K562 (cell line): ENCODE measurements around the gene SPATA31A6. TPM values are rescaled to one million over a fixed set of nuclear protein-coding genes. Genes with fewer than 3 reads are reported as not detected.
"Not testable (repeated sequence)": the region's sequence is repeated elsewhere in the genome, so short reads cannot be mapped to it uniquely, and the experiment has no call there.

Experiments
- ATAC-seq: fragments of 200-7000 bp; cut with Tn5 transposase; 3 replicates; pipeline ENCODE4 v1.9.1; 2020; ENCODE audit warnings: moderate library complexity
- Bru-seq: library from RNA; stranded (reverse); fragments of 400-500 nt; gene quantifications from one replicate; lab custom pipeline; 2021; lab: Mats Ljungman, UMichigan
- BruChase-seq, 2 experiments: library from RNA; stranded (reverse); fragments of 400-500 nt; gene quantifications; one replicate each; lab custom pipeline; 2021; lab: Mats Ljungman, UMichigan
- BruUV-seq: library from RNA; stranded (reverse); fragments of 400-500 nt; replicated peaks from 2 replicates; lab custom pipeline; 2021; lab: Mats Ljungman, UMichigan
- CTCF ChIA-PET: fragments of 300-600 bp; formaldehyde crosslinking; extraction: SDS; loops from one replicate; lab custom pipeline; 2021; ENCODE audit warnings: low intra/inter-chr PET ratio; lab: Yijun Ruan, JAX
- POLR2A ChIA-PET: fragments of 300-600, 350-650 bp; sonication (Branson Sonifier 250); formaldehyde crosslinking; extraction: SDS; loops from one replicate; lab custom pipeline; 2021; ENCODE audit warnings: antibody characterized with exemption, inconsistent platforms; lab: Yijun Ruan, JAX
- DNase-seq, 4 experiments: peaks; one replicate each; pipeline versions ENCODE4 v3.0.0 to v3.0.0-alpha.2; 2011 to 2018; ENCODE audit warnings: low spot score in 3 of 4, mixed read lengths in 3 of 4; ENCODE audit errors: extremely low read depth in 1 of 4
- FAIRE-seq: peaks from 2 replicates; lab custom pipeline; 2011; peaks lifted over from hg19 to GRCh38; lab: Jason Lieb, UNC
- H2AFZ ChIP-seq: 2 replicates; pipeline ENCODE4 v1.6.0; 2011; ENCODE audit warnings: low read depth, low read length, control low read depth, inconsistent platforms
- H3K27ac ChIP-seq: fragments of 200-600 bp; 3 replicates; pipeline ENCODE4 v1.8.0; 2011; ENCODE audit warnings: low read depth, mild to moderate bottlenecking, control low read depth, inconsistent platforms, low read length, moderate library complexity, mixed read lengths; ENCODE audit errors: extremely low read depth
- H3K27me3 ChIP-seq, 2 experiments: fragments of 300-600 bp in 1 of 2; 2 replicates in 1 of 2; 3 replicates in 1 of 2; pipeline versions ENCODE4 v1.6.0 to v1.8.0; 2011; ENCODE audit warnings: inconsistent platforms in 2 of 2, low read length in 2 of 2, mild to moderate bottlenecking in 1 of 2, mixed read lengths in 1 of 2, moderate library complexity in 1 of 2; ENCODE audit not compliant: control insufficient read depth in 2 of 2, insufficient read depth in 2 of 2
- H3K36me3 ChIP-seq: fragments of 300-600 bp; 3 replicates; pipeline ENCODE4 v1.8.0; 2011; ENCODE audit warnings: mild to moderate bottlenecking, low read length, inconsistent platforms; ENCODE audit not compliant: control insufficient read depth, insufficient read depth
- H3K4me1 ChIP-seq, 2 experiments: fragments of 200-600 bp in 1 of 2; replicated peaks in 1 of 2; 2 replicates in 1 of 2; 3 replicates in 1 of 2; pipeline versions ENCODE4 v1.5.1 to v1.8.0; 2011; ENCODE audit warnings: inconsistent platforms in 2 of 2, low read length in 2 of 2, mild to moderate bottlenecking in 1 of 2, mixed read lengths in 1 of 2, moderate library complexity in 1 of 2; ENCODE audit not compliant: control insufficient read depth in 2 of 2, insufficient read depth in 2 of 2
- H3K4me2 ChIP-seq: 2 replicates; pipeline ENCODE4 v1.6.1; 2011; ENCODE audit warnings: low read length, control low read depth, inconsistent platforms, mixed read lengths; ENCODE audit not compliant: insufficient read depth
- H3K4me3 ChIP-seq: fragments of 200-600 bp; sonication (generic), shearing (Covaris generic); 2 replicates; pipeline ENCODE4 v1.5.1; 2016; ENCODE audit warnings: control low read depth, inconsistent platforms
- H3K79me2 ChIP-seq: fragments of 200-600 bp; 3 replicates; pipeline ENCODE4 v1.8.0; 2011; ENCODE audit warnings: low read length, inconsistent platforms; ENCODE audit not compliant: control insufficient read depth, insufficient read depth
- H3K9ac ChIP-seq, 2 experiments: 2 replicates each; pipeline versions ENCODE4 v1.6.0 to v1.6.1; 2011; ENCODE audit warnings: low read depth in 2 of 2, low read length in 2 of 2, control low read depth in 1 of 2, inconsistent platforms in 1 of 2, mild to moderate bottlenecking in 1 of 2, mixed read lengths in 1 of 2; ENCODE audit not compliant: insufficient read depth in 1 of 2
- H3K9me1 ChIP-seq: one replicate; pipeline ENCODE4 v1.6.0; 2011; ENCODE audit warnings: inconsistent platforms, mild to moderate bottlenecking, low read length, moderate library complexity; ENCODE audit not compliant: control insufficient read depth, insufficient read depth
- H3K9me3 ChIP-seq: replicated peaks from 2 replicates; pipeline ENCODE4 v1.5.1; 2011; ENCODE audit warnings: low read depth, low read length, inconsistent platforms; ENCODE audit not compliant: control insufficient read depth, insufficient read depth
- H4K20me1 ChIP-seq: replicated peaks from 2 replicates; pipeline ENCODE4 v1.6.1; 2011; ENCODE audit warnings: low read length, inconsistent platforms, mixed read lengths; ENCODE audit not compliant: control insufficient read depth, insufficient read depth
- RAD21 ChIP-seq, 2 experiments: fragments of 250-450 bp in 1 of 2; fragments of 450-650 bp in 1 of 2; sonication (Bioruptor Pico) in 1 of 2; formaldehyde crosslinking in 1 of 2; IDR thresholded peaks in 1 of 2; conservative IDR thresholded peaks in 1 of 2; 2 replicates each; pipeline versions ENCODE4 v1.4.0 to v1.8.0; 2020 to 2022; ENCODE audit warnings: mild to moderate bottlenecking in 2 of 2, moderate library complexity in 1 of 2
- WGBS: fragments of 100-300 bp; shearing (Covaris generic); methylation state at CpG from one replicate; pipeline ENCODE4 v1.1.6; 2016; ENCODE audit warnings: low coverage, mixed read lengths; ENCODE audit not compliant: insufficient coverage; ENCODE audit errors: missing lambda C conversion rate; 5-methylcytosine and 5-hydroxymethylcytosine counted together
- in situ Hi-C: fragments of 300-500 bp; cut with MboI; formaldehyde crosslinking; loops from 4 replicates; pipeline ENCODE4 v1.15.0; 2018; ENCODE audit warnings: inconsistent platforms, mixed read lengths
- intact Hi-C: fragments of 100-400 bp; cut with micrococcal nuclease; formaldehyde crosslinking; loops from 2 replicates; pipeline ENCODE4 v1.14.2; 2022
- long read RNA-seq, 3 experiments: library from polyadenylated mRNA in 2 of 3; library from RNA in 1 of 3; unstranded in 2 of 3; stranded (forward) in 1 of 3; transcript quantifications; one replicate each; pipeline ENCODE4 v2.0.0, GENCODE V29; 2019 to 2022
- polyA minus RNA-seq, 3 experiments: library from RNA; depleted of rRNA, polyadenylated mRNA; stranded (reverse); fragments of >200 nt; gene quantifications; 2 replicates each; pipeline ENCODE4 v1.2.3, GENCODE V29; 2011
- polyA plus RNA-seq, 8 experiments: library from polyadenylated mRNA; depleted of rRNA in 4 of 8; stranded (reverse) in 5 of 8; unstranded in 3 of 8; fragments of >200 nt; fragmentation: Nextera tagmentation in 2 of 8; fragmentation: Illumina TruSeq in 1 of 8; extraction: Ambion mirVana in 2 of 8; extraction: Trizol in 1 of 8; gene quantifications; 2 replicates each; pipeline versions ENCODE4 v1.2.1 to v1.2.3, GENCODE V29; 2011 to 2014; ENCODE audit warnings: inconsistent platforms in 1 of 8, missing spikeins in 1 of 8
- total RNA-seq, 7 experiments: library from RNA; depleted of rRNA in 6 of 7; stranded (reverse); fragments of >200 nt in 6 of 7; fragmentation: Illumina TruSeq in 2 of 7; extraction: Trizol in 2 of 7; gene quantifications; 2 replicates each; pipeline versions ENCODE4 v1.2.1 to v1.2.3, GENCODE V29; 2011 to 2021; ENCODE audit warnings: low replicate concordance in 1 of 7
- TF ChIP-seq, protein P1 (sequence below), 3 experiments: IDR thresholded peaks in 2 of 3; conservative IDR thresholded peaks in 1 of 3; 2 replicates each; pipeline ENCODE4 v1.5.1; 2011 to 2012; ENCODE audit warnings: low read length in 3 of 3, mild to moderate bottlenecking in 3 of 3, control low read depth in 2 of 3, improper control_type of control experiment in 1 of 3, inconsistent platforms in 1 of 3, low read depth in 1 of 3, mixed read lengths in 1 of 3, moderate library complexity in 1 of 3; ENCODE audit not compliant: insufficient read depth in 2 of 3

Gene SPATA31A6
- total RNA-seq (2011; cell fraction: chromatin; rRNA removed; ENCODE audit: low replicate concordance), result 0.33 and 0.56 TPM in 2 replicates
- total RNA-seq (2011; cell fraction: nucleolus; rRNA removed), result 0.26 and 0.67 TPM in 2 replicates
- total RNA-seq (2011; cell fraction: nucleoplasm; rRNA removed), result 0.22 and 0.38 TPM in 2 replicates
- total RNA-seq (2014; rRNA removed) (0.08 TPM in 1 of 2 replicates, not detected in the other), total RNA-seq (2014; rRNA removed; fragmentation: Illumina TruSeq; extraction: Trizol) (0.07 TPM in 1 of 2 replicates, not detected in the other), total RNA-seq (2015; rRNA removed; fragmentation: Illumina TruSeq; extraction: Trizol) (0.04 and 0.11 TPM in 2 replicates), total RNA-seq (2021) (0.13 and 0.16 TPM in 2 replicates), polyA plus RNA-seq (2011; rRNA removed) (0.04 and 0.07 TPM in 2 replicates), polyA plus RNA-seq (2014; fragmentation: Illumina TruSeq; extraction: Trizol) (0.31 and 0.37 TPM in 2 replicates), polyA plus RNA-seq (2014; fragmentation: Nextera tagmentation; extraction: Ambion mirVana) (under 1 TPM; 0.14 to 0.17 TPM), polyA plus RNA-seq (2014; rRNA removed) (0.08 and 0.13 TPM in 2 replicates), polyA minus RNA-seq (2011; rRNA and poly(A)+ RNA removed) (0.07 TPM in 1 of 2 replicates, not detected in the other), Bru-seq, nascent RNA (percentile 25 among the genes with signal in this experiment), BruChase-seq, experiment 1, labeled RNA remaining after a 2-hour chase (not detected), BruChase-seq, experiment 2, labeled RNA remaining after a 6-hour chase (not detected)
- polyA plus RNA-seq (2011; cell fraction: cytosol; rRNA removed), result 0.04 and 0.06 TPM in 2 replicates
- 0.04 and 0.51 TPM in 2 replicates for polyA plus RNA-seq (2011; cell fraction: nucleus; rRNA removed)
- polyA plus RNA-seq (2012), result 0.24 and 0.33 TPM in 2 replicates
- polyA minus RNA-seq (2011; cell fraction: cytosol; rRNA and poly(A)+ RNA removed), result not detected in 2 replicates
- 0.13 TPM in 1 of 2 replicates, not detected in the other for polyA minus RNA-seq (2011; cell fraction: nucleus; rRNA and poly(A)+ RNA removed)
- long read RNA-seq, experiment 1, result 0 reads
- long read RNA-seq, experiment 2, result 0 reads
- long read RNA-seq, experiment 3, result 0 reads

DNA sequence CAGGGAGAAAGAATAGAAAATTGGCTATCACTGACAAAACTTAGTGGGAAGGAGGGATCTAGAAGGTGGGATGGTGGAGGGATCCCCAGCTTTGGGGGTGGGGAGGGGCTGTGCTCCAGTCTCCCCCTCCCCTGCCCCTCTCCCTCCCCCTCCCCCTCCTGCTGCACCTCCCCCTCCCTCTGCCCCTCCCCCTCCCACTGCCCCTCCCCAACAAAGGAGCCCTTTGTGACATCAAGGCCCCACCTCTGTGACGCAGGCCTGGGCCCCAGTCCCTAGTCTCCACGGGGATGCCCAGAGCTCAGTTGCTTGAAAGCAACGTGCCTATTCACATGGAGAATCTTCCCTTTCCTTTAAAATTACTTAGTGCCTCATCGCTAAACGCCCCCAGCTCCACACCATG lies at the start of gene SPATA31A6:
SPATA31A6 (plus strand) TSS at position 301 of the 400 bp plus-strand sequence; CDS start at position 330, 29 bp downstream.
- H3K4me1 ChIP-seq, H3K36me3 ChIP-seq, H3K4me2 ChIP-seq, FAIRE-seq, in situ Hi-C loops, H3K9ac ChIP-seq, DNase-seq, ATAC-seq, H3K27ac ChIP-seq, H4K20me1 ChIP-seq, intact Hi-C loops, H3K79me2 ChIP-seq, H2AFZ ChIP-seq, CTCF ChIA-PET, H3K9me3 ChIP-seq, BruUV-seq, H3K27me3 ChIP-seq, POLR2A ChIA-PET, H3K4me3 ChIP-seq, H3K9me1 ChIP-seq: not testable (repeated sequence)
- no CpG with 5 or more reads among the region's 5 CpGs for WGBS

DNA sequence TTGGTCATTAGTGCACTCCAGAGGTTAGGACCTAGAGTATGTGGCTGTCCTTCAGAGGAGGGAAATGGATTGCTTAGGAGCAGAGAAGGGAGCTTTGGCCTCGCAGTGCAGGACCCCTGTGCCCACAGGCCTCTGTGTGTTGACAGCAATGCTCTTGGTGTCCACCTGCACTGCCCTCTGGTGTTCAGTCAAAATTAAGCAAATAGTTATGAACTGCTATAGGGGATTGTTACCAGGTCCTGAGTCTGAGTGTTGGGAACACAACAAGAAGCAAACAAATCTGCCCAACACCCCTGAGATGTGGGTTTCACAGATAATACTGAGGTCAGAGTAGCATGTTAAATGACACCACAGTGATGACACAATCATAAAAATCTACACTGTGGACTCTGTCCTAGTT lies 23.2 kb upstream of the SPATA31A6 start:
- H4K20me1 ChIP-seq, H3K36me3 ChIP-seq, H3K9me3 ChIP-seq, FAIRE-seq, H3K9me1 ChIP-seq, intact Hi-C loops, H3K79me2 ChIP-seq, H2AFZ ChIP-seq, H3K9ac ChIP-seq, H3K4me2 ChIP-seq, H3K27ac ChIP-seq, H3K4me1 ChIP-seq, CTCF ChIA-PET, in situ Hi-C loops, POLR2A ChIA-PET, BruUV-seq, H3K27me3 ChIP-seq, ATAC-seq, H3K4me3 ChIP-seq: not testable (repeated sequence)
- WGBS, result 20% methylated on average over 1 of the region's 1 CpG
- DNase-seq, result peak in 1 of 4 experiments; percentile 5
- TF ChIP-seq, protein P1, sequence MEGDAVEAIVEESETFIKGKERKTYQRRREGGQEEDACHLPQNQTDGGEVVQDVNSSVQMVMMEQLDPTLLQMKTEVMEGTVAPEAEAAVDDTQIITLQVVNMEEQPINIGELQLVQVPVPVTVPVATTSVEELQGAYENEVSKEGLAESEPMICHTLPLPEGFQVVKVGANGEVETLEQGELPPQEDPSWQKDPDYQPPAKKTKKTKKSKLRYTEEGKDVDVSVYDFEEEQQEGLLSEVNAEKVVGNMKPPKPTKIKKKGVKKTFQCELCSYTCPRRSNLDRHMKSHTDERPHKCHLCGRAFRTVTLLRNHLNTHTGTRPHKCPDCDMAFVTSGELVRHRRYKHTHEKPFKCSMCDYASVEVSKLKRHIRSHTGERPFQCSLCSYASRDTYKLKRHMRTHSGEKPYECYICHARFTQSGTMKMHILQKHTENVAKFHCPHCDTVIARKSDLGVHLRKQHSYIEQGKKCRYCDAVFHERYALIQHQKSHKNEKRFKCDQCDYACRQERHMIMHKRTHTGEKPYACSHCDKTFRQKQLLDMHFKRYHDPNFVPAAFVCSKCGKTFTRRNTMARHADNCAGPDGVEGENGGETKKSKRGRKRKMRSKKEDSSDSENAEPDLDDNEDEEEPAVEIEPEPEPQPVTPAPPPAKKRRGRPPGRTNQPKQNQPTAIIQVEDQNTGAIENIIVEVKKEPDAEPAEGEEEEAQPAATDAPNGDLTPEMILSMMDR (IDR thresholded peaks at IDR 0.05 in 2 of 3, conservative IDR thresholded peaks at IDR 0.05 in 1 of 3; ENCODE audit: insufficient read depth in 2 of 3, low read depth in 1 of 3, low read length in 3 of 3), result peak in 1 of 3 experiments; percentile 14; a peak in 2 of 6 replicates
- TF ChIP-seq RAD21 (CRISPR knock-in tag; conservative IDR thresholded peaks at IDR 0.05 in 1 of 2, IDR thresholded peaks at IDR 0.05 in 1 of 2), result peak in 1 of 2 experiments; percentile 6; a peak in 1 of 4 replicates
